GM18873 (cell line): ENCODE results near the gene LSS.
"Not testable (repeated sequence)": the region's sequence is repeated elsewhere in the genome, so short reads cannot be mapped to it uniquely, and the experiment has no call there.

Experiments used
- ATAC-seq: cut with Tn5 transposase; IDR thresholded peaks from one replicate; pipeline ENCODE4 v1.9.1; 2021; ENCODE audit warnings: mild to moderate bottlenecking, moderate library complexity, moderate number of reproducible peaks; ENCODE audit not compliant: unreplicated experiment, low FRiP score

Gene LSS

DNA sequence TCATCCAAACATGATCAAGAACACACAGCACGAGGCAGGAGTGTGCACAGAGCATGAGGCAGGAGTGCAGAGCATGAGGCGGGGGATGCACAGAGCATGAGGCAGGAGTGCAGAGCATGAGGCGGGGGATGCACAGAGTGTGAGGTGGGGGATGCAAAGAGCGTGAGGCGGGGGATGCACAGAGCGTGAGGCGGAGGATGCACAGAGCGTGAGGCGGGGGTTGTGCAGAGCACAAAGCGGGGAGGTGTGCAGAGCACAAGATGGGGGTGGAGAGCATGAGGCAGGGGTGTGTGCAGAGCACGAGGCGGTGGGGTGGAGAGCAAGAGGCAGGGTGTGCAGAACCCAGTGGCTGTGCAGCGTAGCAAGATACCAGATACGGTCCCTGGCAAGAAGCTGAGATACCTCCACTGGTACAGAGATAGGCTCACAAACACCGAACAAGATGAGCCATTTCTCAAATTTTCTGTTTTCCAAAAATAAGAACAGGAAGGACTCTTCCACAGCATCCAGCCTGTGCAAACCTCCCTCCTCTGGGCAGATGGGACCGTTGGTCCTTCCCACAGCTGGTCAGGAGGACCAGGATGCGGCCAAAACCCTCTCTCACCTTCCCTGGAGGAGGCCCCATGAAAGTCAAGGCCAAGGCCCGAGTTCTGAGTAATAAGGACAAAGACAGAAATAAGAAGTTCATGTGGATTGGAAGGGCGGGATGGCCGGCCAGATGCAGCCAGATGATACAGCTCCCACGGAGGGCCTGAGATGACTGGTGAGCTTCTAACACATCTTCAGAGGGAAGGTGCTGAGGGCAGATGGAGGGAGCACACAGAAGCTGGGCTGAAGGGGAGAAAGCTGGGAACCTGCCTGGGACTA is 56.3 kb downstream of the LSS start:
- no peak for ATAC-seq

DNA sequence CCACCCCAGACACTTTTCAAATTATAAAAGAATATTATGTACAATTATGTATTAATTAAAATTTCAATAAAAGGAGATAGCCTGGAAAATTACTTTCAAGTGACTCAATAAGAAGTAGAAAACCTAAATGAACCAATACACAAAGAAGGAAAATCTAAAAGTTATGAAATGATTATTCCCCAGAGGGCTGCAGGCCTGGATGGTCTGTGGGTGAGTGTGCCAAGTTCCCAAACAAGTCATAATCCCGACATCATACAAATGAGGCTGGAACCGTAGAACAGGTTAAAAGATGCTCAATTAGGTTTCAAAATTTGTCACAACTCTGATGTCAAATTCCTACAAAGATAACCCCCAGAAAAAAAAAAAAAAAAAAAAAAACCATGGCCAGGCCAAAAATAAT is 57.0 kb downstream of the LSS start:
- ATAC-seq, result no peak

DNA sequence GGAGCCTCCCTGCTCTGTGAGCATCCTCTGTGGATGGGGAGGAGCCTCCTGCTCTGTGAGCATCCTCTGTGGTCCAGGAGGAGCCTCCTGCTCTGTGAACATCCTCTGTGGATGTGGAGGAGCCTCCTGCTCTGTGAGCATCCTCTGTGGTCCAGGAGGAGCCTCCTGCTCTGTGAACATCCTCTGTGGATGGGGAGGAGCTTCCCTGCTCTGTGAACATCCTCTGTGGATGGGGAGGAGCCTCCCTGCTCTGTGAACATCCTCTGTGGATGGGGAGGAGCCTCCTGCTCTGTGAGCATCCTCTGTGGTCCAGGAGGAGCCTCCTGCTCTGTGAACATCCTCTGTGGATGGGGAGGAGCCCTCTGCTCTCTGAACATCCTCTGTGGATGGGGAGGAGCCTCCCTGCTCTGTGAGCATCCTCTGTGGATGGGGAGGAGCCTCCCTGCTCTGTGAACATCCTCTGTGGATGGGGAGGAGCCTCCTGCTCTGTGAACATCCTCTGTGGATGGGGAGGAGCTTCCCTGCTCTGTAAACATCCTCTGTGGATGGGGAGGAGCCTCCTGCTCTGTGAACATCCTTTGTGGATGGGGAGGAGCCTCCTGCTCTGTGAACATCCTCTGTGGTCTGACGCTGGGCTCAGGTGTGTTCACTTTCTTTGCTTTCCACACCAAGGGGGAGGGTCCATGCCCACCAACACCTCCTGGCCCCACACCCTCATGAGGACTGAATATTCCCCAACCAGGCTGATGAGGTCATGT is 58.0 kb downstream of the LSS start:
- ATAC-seq, result not testable (repeated sequence)

DNA sequence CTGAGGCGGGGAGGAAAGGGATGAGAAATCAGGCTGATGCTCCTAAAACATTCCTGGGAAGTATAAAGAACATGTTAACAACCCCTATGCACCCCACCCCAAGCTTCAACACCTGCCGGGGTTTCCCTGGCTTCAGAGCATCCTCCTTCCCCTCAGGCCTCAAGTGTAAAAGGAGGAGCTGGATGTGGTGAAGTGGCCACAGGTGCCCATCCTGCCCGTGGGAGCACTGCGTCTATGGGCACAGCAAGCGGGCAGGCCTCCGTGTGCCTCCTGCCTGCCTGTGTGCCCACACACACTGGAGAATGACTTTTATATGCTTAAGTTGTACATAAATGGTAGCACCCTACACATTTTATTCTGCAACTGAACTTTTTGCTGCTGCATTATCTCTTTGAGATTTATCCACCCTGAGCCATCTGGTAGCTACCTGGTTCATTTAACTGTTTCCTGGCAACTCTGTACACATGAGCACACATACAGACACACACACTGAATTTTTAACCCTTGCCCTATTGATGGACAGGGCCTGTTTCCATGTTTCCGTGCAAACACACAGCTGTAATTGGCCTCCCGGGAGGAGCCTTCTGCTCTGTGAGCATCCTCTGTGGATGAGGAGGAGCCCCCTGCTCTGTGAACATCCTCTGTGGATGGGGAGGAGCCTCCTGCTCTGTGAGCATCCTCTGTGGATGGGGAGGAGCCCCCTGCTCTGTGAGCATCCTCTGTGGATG is 59.8 kb downstream of the LSS start:
- ATAC-seq, result no peak

DNA sequence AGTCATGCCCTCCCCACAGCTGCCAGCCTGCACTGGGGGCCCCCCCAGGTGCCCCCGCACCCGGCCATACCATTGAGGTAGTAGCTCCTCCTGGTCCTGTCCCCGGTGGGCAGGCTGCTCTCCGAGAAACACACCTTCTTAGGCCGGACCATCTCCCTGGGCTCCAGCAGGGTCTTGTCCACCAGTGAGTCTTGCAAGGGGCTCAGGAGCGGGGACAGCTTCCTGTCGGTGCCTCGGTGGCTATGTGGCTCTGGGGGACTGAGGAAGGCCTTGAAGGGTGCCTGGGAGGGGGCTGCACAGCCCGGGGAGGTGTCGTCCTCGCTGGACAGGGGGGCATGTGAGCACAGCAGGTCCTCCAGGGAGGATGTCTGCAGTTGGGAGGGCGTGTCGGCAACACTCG is 60.3 kb downstream of the LSS start:
- ATAC-seq, result no peak

DNA sequence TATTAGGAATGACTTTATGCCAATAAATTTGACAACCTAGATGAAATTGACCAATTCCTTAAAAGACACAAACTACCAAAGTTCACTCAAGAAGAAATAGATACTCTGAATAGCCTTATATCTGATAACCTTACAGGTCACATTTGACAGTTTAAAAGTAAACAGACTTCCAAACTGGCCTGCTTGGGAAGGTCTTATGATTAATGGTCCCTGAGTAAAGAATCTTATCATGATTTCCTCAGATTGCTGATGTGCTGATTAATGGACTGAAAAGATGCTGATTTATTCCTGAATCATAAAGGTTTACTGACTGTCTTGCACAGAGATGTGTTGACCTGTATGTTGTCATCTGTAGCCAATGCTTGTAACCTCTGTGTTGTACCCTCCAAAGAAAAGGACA is 63.5 kb downstream of the LSS start:
- no peak for ATAC-seq

DNA sequence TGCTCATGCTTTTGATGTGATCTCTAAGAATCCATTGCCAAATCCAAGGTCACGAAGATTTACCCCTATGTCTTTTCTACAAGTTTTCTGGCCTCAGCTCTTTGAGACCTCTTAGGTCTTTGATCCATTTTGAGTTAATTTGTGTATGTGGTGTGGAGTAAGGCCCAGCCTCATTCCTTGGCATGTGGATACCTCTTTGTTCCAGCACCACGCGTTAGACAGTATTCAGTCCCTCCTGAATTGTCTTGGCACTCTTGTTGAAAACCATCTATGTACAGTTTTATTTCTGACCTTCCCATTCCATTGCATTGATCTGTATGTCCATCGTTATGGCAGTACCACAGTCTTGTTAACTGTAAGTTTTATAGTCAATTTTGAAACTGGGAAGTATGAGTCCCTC is 65.2 kb downstream of the LSS start:
- no peak for ATAC-seq

DNA sequence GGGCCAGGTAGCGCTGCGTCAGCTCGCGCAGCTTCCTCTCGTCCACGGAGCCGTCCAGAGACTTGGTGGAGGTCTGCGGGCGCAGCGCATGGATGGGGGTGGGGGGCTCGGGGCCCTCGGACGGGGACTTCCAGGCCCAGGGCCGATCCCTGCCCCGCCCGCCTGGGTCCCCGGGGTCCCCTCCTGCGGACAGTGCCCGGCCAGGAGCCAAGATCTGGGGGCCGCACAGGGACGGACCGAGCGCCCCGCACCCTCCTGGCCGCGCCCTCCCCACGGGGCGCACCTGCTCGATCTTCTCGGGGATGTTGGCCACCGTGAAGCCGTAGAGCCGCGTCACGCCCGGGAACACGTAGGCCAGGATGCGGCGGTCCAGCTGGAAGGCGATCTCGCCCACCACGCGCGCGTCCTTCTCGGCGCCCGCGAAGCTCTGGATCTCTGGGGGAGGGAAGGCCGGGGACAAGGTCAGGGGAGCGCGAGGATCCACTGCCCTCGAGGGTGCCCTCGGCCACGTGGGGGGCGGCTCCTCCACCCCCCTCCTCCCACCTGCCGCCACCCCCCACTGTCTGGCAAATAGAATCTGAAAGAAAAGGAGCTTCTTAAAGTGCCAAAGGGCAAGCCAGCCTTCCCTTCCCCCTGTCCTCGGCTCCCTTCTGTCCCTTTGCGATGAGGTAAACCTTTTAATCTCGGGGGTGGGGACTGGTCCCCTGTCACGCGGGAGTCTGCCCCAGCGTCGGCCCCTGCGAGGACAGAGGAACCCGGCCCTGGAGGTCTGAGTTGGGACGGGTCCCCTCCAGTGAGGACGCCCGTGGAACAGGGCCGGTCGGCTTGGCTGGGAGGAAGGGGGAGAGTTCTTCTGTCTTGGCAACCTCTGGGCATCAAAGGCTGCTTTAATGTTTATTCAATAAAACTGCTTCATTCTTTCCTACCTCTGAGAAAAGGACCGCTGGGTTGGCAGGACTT is 66.7 kb downstream of the LSS start:
- ATAC-seq, result no peak

DNA sequence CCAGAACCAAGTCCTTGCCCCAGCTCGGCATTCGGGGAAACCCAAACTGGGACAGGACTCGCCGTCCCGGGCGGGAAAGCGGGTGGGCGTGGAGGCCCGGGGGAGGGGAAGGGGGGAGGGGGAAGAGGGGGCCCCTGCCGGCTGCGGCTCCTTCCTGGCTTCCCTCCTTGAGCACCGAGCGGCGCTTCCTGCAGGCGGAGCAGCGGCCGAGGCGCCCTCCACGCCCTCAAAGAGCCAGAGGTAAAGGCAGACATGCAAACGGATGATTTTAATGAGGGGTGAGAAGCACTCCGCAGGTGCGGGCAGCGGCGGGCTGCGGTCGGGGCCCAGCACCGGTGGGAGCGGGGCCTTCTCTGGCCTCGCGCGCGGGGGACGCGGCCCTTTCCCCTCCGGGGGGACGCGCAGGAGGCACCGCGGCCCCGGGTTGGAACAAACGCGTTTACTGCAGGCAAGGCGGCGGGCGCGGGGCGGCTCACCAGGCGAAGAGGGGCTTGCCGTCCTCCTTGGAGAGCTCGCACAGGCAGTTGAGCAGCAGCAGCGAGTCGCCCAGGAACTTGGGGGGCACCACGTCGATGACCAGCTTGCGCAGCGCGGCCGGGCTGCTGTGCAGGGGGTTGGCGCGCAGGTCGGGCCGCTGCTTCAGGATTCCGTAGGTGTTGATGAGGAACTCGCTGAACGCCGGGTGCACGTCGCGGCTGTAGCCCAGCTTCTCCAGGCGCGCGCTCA is 67.5 kb downstream of the LSS start:
- ATAC-seq, result no peak

DNA sequence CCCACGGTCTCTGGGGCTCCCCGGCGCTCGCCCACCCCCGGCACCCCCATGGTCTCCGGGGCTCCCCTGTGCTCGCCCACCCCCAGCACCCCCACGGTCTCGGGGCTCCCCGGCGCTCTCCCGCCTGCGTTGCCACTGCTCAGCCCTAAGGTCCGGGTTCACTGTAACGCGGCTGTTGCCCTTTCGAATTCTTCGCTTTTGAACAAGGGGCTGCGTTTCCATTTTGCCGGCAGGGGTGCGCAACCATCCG is 68.0 kb downstream of the LSS start:
- no peak for ATAC-seq

DNA sequence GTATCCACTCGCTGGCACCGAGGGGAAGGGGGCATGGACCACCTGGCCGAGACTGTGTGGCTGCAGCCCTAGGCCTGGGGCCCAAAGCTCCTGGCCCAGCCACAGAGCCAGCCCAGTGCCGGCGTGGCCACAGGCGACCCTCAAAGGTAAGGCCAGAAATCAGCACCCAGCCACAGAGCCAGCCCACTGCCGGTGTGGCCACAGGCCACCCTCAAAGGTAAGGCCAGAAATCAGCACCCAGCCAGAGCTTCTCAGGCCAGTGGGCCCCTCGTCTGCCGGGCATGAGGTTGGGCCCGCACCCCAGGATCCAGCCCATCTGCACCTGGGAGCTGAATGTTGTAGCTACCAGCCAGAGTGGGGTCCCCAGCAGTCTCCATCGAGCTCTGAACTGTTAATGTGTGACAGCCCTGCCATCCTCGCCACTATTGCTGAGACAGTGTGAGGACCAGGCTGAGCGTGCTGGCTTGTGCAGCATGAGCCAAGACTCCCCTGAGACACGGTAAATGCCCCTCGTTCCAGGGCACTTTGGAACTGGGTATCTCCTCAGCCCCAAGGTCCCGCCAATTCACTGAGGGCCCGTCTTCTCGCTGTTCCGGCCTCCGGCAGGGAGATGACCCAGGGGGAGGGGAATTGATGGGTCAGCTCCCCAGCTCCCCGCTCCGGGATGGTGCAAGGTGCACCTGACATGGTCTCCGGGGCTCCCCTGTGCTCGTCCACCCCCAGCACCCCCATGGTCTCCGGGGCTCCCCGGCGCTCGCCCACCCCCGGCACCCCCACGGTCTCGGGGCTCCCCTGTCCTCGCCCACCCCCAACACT is 68.5 kb downstream of the LSS start:
- no peak for ATAC-seq

DNA sequence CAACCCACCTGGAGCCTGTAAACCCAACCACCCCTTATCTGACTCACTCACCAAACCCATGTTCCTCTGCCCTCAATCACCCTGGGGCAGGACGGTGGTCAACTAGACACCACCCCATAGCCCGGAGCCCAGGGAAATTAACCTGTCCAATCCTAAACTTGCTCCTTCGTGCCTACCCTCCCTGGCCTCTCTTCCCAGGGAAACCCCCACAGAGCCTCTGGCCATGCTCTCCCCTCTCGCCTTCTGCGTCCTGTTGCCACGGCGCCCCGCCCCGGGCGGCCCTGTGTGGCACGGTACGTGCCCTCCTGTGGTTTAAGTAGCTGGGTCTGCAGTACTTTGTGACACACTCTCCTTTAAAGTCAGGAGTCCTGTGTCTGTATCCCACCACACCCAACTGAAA is 69.2 kb downstream of the LSS start:
- no peak for ATAC-seq

DNA sequence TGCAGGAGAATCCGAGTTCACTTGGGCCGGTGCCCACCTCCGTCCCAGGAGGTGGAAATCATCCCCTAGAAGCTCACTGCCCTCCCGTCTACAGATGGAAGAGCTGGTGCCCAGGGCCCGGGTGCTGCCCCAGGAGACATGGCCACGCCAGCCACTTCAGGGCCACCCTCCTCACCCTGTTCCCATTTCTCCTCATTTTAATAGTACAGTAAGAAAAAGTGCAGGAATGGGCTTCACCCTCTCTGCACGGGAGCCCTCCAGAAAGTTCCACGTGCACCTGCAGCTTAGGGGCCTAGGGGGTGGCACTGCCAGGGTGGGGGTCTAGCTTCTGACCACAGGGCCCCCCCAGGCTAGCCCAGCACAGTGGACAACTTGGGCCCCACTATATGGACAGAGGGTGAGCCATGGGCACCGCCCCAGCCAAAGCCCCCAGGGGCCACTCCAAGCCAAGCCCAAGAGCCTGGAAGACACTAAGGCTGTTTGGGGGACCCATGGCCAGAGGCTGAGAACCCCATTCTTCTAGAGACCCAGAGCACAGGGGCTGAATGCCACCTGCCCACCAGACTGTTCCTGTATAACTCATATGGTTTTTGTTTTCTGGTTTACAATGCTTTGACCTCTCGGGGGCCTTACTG is 69.8 kb downstream of the LSS start:
- ATAC-seq, result no peak

DNA sequence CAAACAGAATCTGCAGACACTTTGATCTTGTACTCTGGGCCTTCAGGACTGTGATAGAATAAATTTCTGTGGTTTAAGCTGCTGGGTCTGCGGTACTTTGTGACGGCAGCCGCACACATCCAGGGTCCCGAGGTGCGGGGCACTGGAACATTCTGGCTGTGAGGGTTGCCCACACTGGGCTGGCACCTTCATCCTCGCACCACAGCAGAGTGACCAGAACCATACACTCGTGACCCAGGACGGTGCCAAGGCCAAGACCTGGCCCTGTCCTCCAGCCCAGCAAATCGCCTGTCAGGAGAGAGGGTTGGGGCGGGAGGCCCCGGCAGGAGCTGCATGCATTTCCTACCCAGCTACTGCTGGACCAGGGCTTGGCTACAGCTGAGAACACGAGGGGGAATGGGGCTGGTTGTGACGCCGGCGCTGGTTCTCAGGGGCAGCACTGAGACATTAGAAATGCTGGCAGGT is 70.6 kb downstream of the LSS start:
- ATAC-seq, result no peak

DNA sequence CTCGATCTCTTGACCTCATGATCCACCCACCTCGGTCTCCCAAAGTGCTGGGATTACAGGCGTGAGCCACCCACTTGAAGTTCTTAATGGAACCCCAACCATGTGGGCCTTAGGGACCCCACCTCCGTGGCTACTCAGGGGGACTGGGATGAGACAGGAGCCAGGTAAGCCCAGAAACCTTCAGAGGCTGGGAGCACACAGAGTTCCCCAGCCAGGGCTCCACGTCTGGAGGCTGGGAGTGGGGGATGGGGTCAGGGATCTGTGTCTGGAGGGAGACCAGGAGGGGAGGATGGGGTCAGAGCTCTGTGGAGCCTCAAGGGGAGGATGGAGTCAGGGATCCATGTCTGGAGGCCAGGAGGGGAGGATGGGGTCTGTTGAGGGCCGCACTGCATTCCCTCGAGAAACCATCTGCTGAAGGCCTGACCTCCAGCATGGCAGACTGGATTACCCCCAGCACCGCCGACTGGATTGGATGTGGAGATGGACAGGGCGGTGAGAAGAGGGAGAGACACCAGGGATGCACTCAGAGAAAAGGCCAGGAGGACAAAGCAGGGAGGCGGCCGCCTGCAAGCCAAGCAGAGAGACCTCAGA is 71.1 kb downstream of the LSS start:
- ATAC-seq, result no peak

DNA sequence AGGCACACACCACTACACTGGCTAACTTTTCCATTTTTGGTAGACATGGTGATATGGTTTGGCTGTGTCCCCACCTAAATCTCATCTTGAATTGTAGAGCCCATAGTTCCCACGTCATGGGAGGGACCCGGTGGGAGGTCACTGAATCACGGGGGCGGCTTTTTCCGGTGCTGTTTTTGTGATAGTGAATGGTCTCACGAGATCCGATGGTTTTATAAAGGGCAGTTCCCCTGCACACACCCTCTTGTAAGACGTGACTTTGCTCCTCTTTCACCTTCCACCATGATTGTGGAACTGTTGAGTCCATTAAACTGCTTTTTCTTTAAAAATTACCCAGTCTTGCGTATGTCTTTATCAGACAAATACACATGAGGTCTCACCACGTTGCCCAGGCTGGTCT is 71.9 kb downstream of the LSS start:
- ATAC-seq, result no peak

DNA sequence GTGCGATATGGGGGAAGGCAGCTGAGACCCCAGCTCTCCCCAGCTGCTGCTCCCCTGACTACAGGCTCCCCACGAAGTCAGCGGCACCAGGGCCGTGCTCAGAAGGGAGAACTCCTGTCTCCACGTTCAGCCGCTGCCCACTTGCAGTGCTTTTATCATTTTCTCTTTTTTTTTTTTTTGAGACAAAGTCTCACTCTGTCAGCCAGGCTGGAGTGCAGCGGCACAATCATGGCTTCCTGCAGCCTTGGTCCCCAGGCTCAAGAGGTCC is 72.3 kb downstream of the LSS start:
- no peak for ATAC-seq
